ENCODE results near the gene BCAS3. TPM values are rescaled to one million over a fixed set of nuclear protein-coding genes. Genes with fewer than 3 reads are reported as not detected.

The BCAS3 gene
- total RNA-seq, 1 experiment from 2014 or later: 14.4 TPM

DNA sequence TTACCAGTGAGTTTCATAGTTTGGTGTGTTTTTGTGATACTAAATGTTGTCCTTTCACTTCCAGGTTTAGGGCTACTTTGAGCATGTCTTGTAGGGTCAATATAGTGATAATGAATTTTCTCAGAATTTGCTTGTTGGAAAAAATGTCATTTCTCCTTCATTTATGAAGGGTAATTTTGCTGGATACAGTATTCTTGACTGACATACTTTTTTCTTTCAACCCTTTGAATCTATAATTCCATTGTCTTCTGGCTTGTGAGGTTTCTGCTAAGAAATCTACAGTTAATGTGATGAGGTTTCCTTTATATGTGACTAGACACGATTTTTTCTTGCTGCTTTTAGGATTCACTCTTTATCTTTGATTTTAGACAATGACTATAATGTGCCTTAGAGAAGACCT, 219.3 kb downstream of the BCAS3 start:
- intact Hi-C loops (cut with micrococcal nuclease; ENCODE audit: unreplicated experiment): no loop called here
- POLR2A ChIA-PET (ENCODE audit: low non-redundant PET): no interaction called here
- DNase-seq (ENCODE audit: low spot score): no peak
- Histone ChIP-seq H3K36me3 (ENCODE audit: insufficient read depth, low read length, poor library complexity, severe bottlenecking) (no peaks in the 10 kb centered on the region), H3K9me3 (ENCODE audit: low read depth, low read length, poor library complexity, severe bottlenecking) (no peaks in the 10 kb centered on the region), H3K27ac (ENCODE audit: low read depth, low read length, poor library complexity, severe bottlenecking) (no peak overlapping the region), H3K4me3 (ENCODE audit: low read depth, low read length, poor library complexity, severe bottlenecking) (no peak overlapping the region), H3K4me1 (ENCODE audit: insufficient read depth, low read length, poor library complexity, severe bottlenecking) (no peaks in the 10 kb centered on the region), H3K27me3 (replicated peaks; ENCODE audit: insufficient read depth, low read depth, low read length, poor library complexity) (no peaks in the 10 kb centered on the region)
- no peak for TF ChIP-seq EZH2 (IDR thresholded peaks at IDR 0.05; ENCODE audit: borderline replicate concordance, low read depth, low read length, poor library complexity, severe bottlenecking)
- TF ChIP-seq, protein P1, sequence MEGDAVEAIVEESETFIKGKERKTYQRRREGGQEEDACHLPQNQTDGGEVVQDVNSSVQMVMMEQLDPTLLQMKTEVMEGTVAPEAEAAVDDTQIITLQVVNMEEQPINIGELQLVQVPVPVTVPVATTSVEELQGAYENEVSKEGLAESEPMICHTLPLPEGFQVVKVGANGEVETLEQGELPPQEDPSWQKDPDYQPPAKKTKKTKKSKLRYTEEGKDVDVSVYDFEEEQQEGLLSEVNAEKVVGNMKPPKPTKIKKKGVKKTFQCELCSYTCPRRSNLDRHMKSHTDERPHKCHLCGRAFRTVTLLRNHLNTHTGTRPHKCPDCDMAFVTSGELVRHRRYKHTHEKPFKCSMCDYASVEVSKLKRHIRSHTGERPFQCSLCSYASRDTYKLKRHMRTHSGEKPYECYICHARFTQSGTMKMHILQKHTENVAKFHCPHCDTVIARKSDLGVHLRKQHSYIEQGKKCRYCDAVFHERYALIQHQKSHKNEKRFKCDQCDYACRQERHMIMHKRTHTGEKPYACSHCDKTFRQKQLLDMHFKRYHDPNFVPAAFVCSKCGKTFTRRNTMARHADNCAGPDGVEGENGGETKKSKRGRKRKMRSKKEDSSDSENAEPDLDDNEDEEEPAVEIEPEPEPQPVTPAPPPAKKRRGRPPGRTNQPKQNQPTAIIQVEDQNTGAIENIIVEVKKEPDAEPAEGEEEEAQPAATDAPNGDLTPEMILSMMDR (conservative IDR thresholded peaks at IDR 0.05; ENCODE audit: low read depth, low read length): no peak
- no TSS peak for BruUV-seq (replicated peaks)
- CTCF ChIA-PET: no interaction called here

DNA sequence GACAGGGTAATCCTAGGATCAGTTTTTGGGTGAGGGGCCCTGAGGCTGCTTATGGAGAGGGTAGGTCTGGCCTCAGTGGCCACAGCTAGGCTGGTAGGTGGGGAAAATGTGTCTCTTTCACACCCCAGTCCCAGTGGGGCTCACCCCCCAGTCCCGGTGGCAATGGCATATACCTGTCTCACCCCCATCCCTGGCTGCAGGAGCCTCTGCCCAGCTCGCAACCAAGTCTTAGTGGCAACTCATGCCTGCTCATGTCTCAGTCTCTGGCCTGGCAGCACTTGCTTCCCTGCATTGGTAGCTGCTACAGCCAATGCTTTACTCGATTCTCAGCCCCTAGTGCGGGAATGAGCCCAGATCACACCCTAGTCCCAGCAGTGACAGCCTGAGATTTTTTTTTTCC, 221.5 kb downstream of the BCAS3 start:
- ChIA-PET CTCF (no interaction called here), POLR2A (ENCODE audit: low non-redundant PET) (no interaction called here)
- intact Hi-C loops (cut with micrococcal nuclease; ENCODE audit: unreplicated experiment): no loop called here
- no TSS peak for BruUV-seq (replicated peaks)
- Histone ChIP-seq H3K27me3 (replicated peaks; ENCODE audit: insufficient read depth, low read depth, low read length, poor library complexity) (no peaks in the 10 kb centered on the region), H3K36me3 (ENCODE audit: insufficient read depth, low read length, poor library complexity, severe bottlenecking) (no peaks in the 10 kb centered on the region), H3K4me3 (ENCODE audit: low read depth, low read length, poor library complexity, severe bottlenecking) (no peak overlapping the region), H3K27ac (ENCODE audit: low read depth, low read length, poor library complexity, severe bottlenecking) (no peak overlapping the region), H3K9me3 (ENCODE audit: low read depth, low read length, poor library complexity, severe bottlenecking) (no peaks in the 10 kb centered on the region), H3K4me1 (ENCODE audit: insufficient read depth, low read length, poor library complexity, severe bottlenecking) (peaks cover 5% of the 10 kb centered on the region)
- TF ChIP-seq, protein P1 (conservative IDR thresholded peaks at IDR 0.05; ENCODE audit: low read depth, low read length): no peak
- no peak for TF ChIP-seq EZH2 (IDR thresholded peaks at IDR 0.05; ENCODE audit: borderline replicate concordance, low read depth, low read length, poor library complexity, severe bottlenecking)
- DNase-seq (ENCODE audit: low spot score): no peak

DNA sequence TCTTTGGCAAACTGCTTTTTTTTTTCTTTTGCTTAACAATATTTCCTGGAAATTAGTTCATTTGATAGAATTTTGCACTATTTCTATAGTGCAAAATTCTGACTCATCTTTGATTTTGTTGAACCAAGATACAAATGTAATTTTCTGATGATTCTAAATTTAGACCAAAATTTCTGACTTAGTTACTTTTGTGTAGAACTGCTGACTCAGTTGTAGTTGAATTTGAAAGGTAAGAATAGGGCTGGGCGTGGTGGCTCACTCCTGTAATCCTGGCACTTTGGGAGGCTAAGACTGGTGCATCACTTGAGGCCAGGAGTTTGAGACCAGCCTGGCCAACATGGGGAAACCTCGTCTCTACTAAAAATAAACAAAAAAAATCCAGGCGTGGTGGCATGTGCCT, 223.0 kb downstream of the BCAS3 start:
- Histone ChIP-seq H3K4me1 (ENCODE audit: insufficient read depth, low read length, poor library complexity, severe bottlenecking) (peaks cover 5% of the 10 kb centered on the region), H3K27me3 (replicated peaks; ENCODE audit: insufficient read depth, low read depth, low read length, poor library complexity) (no peaks in the 10 kb centered on the region), H3K36me3 (ENCODE audit: insufficient read depth, low read length, poor library complexity, severe bottlenecking) (no peaks in the 10 kb centered on the region), H3K27ac (ENCODE audit: low read depth, low read length, poor library complexity, severe bottlenecking) (no peak overlapping the region), H3K4me3 (ENCODE audit: low read depth, low read length, poor library complexity, severe bottlenecking) (no peak overlapping the region), H3K9me3 (ENCODE audit: low read depth, low read length, poor library complexity, severe bottlenecking) (no peaks in the 10 kb centered on the region)
- ChIA-PET POLR2A (ENCODE audit: low non-redundant PET) (no interaction called here), CTCF (no interaction called here)
- intact Hi-C loops (cut with micrococcal nuclease; ENCODE audit: unreplicated experiment): no loop called here
- BruUV-seq (replicated peaks): no TSS peak
- DNase-seq (ENCODE audit: low spot score): no peak
- TF ChIP-seq, protein P1 (conservative IDR thresholded peaks at IDR 0.05; ENCODE audit: low read depth, low read length): no peak
- no peak for TF ChIP-seq EZH2 (IDR thresholded peaks at IDR 0.05; ENCODE audit: borderline replicate concordance, low read depth, low read length, poor library complexity, severe bottlenecking)

Data from A673 (cell line).